ENCODE measurements around the gene EXOG. TPM values are rescaled to one million over a fixed set of nuclear protein-coding genes. Genes with fewer than 3 reads are reported as not detected.

Gene EXOG
- total and polyA plus RNA-seq, 2 donors (not counting 1 experiment from before 2014, with no cell fraction given): 8.8 to 36.8 TPM

- no peaks in the 10 kb centered on the region for H4K20me1 ChIP-seq (ENCODE audit: control insufficient read depth, insufficient read depth, low read length, poor library complexity, severe bottlenecking)
- ChIA-PET POLR2A (no interaction called here), CTCF (no interaction called here)
- no peak overlapping the region for H3K9ac ChIP-seq (ENCODE audit: low read length)
- TF ChIP-seq EZH2 (IDR thresholded peaks at IDR 0.05; ENCODE audit: borderline replicate concordance, insufficient read depth, low read depth, low read length, poor library complexity, severe bottlenecking) (no peak), CTCF (IDR thresholded peaks at IDR 0.05) (no peak)
- H3K36me3 ChIP-seq (replicated peaks in 1 of 2; ENCODE audit: control extremely low read depth in 1 of 2, control insufficient read depth in 1 of 2, extremely low read depth in 1 of 2, insufficient read depth in 2 of 2, low read length in 1 of 2): no peaks in the 10 kb centered on the region
- H3K27ac ChIP-seq (ENCODE audit: low read length in 2 of 2): no peak overlapping the region
- H3K4me1 ChIP-seq (ENCODE audit: control insufficient read depth in 2 of 2, insufficient read depth in 2 of 2, low read length in 2 of 2): no peaks in the 10 kb centered on the region
- Mint-ChIP-seq H3K9me3 (ENCODE audit: insufficient read depth) (no peaks in the 10 kb centered on the region), H3K27ac (no peak overlapping the region), H3K4me3 (no peak overlapping the region), H3K4me1 (no peaks in the 10 kb centered on the region), H3K27me3 (peaks cover 3% of the 10 kb centered on the region)
- H3K79me2 ChIP-seq (ENCODE audit: control insufficient read depth, insufficient read depth, low read length): no peaks in the 10 kb centered on the region
- no peak overlapping the region for H3K4me2 ChIP-seq (replicated peaks; ENCODE audit: low read depth, low read length, poor library complexity, severe bottlenecking)
- H3K9me3 ChIP-seq (ENCODE audit: control extremely low read depth in 1 of 3, control insufficient read depth in 2 of 3, insufficient read depth in 1 of 3, low read length in 2 of 3): peaks cover 0 to 11% (median 0%) of the 10 kb centered on the region in 3 donors
- WGBS (ENCODE audit: insufficient coverage): 96% methylated on average over 18 of the region's 18 CpGs
- H2AFZ ChIP-seq (ENCODE audit: insufficient read depth, low read depth, low read length, poor library complexity, severe bottlenecking): no peak overlapping the region
- no peaks in the 10 kb centered on the region for H3K27me3 ChIP-seq (replicated peaks in 1 of 4; ENCODE audit: control extremely low read depth in 1 of 4, control insufficient read depth in 3 of 4, insufficient read depth in 4 of 4, low read length in 3 of 4)
- no peak for ATAC-seq (ENCODE audit: low read depth)
- DNase-seq: no peak
- no peak overlapping the region for H3K4me3 ChIP-seq (ENCODE audit: control extremely low read depth in 1 of 5, extremely low read depth in 1 of 5, insufficient read depth in 1 of 5, low read depth in 2 of 5, low read length in 4 of 5)
- intact Hi-C loops (cut with micrococcal nuclease): no loop called here
These were observed 79.2 kb downstream of the EXOG start for GRCh38 chr3:38575279-38575843.

Small RNA genes lying within 50 kb of the gene (small RNA-seq; reads per million reads assigned to genes)
- not detected for gene RF00019 (ENCODE audit: insufficient read length, low read depth, low replicate concordance)

Other genes starting within 250 kb of the EXOG start
- 0.70 and 0.91 TPM in 2 replicates for gene SLC22A13, start 230.5 kb upstream of the EXOG start, total RNA-seq
- 0.31 TPM in 1 of 2 replicates, not detected in the other for gene SLC22A13, start 230.5 kb upstream of the EXOG start, polyA plus RNA-seq
- gene SLC22A14, start 214.0 kb upstream of the EXOG start, total RNA-seq: not detected in 2 replicates
- gene SLC22A14, start 214.0 kb upstream of the EXOG start, polyA plus RNA-seq: 0.06 TPM in 1 of 2 replicates, not detected in the other
- gene XYLB, start 149.6 kb upstream of the EXOG start, total RNA-seq: 0.63 and 0.71 TPM in 2 replicates
- gene XYLB, start 149.6 kb upstream of the EXOG start, polyA plus RNA-seq: 0.06 and 0.19 TPM in 2 replicates
- gene ACVR2B, start 42.5 kb upstream of the EXOG start, total RNA-seq: 3.9 and 4.2 TPM in 2 replicates
- 0.18 and 0.26 TPM in 2 replicates for gene ACVR2B, start 42.5 kb upstream of the EXOG start, polyA plus RNA-seq
- 0.20 and 0.36 TPM in 2 replicates for gene SCN5A, start 153.3 kb downstream of the EXOG start, total RNA-seq
- gene SCN5A, start 153.3 kb downstream of the EXOG start, polyA plus RNA-seq: 0.01 and 0.37 TPM in 2 replicates

Data from B cell (primary cell).